OCI-LY7 (cell line): ENCODE results near the gene ITGA3. TPM values are rescaled to one million over a fixed set of nuclear protein-coding genes. Genes with fewer than 3 reads are reported as not detected.

Experiments
- BruUV-seq: library from RNA; stranded (reverse); fragments of 400-500 nt; replicated peaks from 2 replicates; lab custom pipeline; 2021; lab: Mats Ljungman, UMichigan
- CTCF ChIA-PET: fragments of 300-600 bp; sonication (Branson Sonifier 250); formaldehyde crosslinking; loops from one replicate; lab custom pipeline; 2022; ENCODE audit warnings: antibody characterized with exemption; ENCODE audit not compliant: unreplicated experiment; lab: Charles Lee
- POLR2A ChIA-PET: fragments of 300-600 bp; sonication (Branson Sonifier 250); formaldehyde crosslinking; loops from one replicate; lab custom pipeline; 2022; ENCODE audit warnings: antibody characterized with exemption; lab: Charles Lee
- DNase-seq: peaks from one replicate; pipeline ENCODE4 v3.0.0-alpha.2; 2015; ENCODE audit warnings: low spot score
- H2AFZ ChIP-seq: fragments of 200-600 bp; sonication (generic), shearing (Covaris generic); 2 replicates; pipeline ENCODE4 v1.6.1; 2014; ENCODE audit warnings: mild to moderate bottlenecking, antibody characterized with exemption, low read length, moderate library complexity
- H3K27ac ChIP-seq: fragments of 200-600 bp; sonication (generic); 2 replicates; pipeline ENCODE4 v1.5.1; 2014; ENCODE audit warnings: mixed run types, low read depth, mild to moderate bottlenecking, moderate library complexity, low read length, inconsistent platforms; ENCODE audit not compliant: poor library complexity, severe bottlenecking
- H3K36me3 ChIP-seq: fragments of 200-600 bp; sonication (generic); 2 replicates; pipeline ENCODE4 v1.6.1; 2014; ENCODE audit warnings: mild to moderate bottlenecking, antibody characterized with exemption, low read length, moderate library complexity, mixed read lengths; ENCODE audit not compliant: insufficient read depth
- H3K4me1 ChIP-seq: fragments of 200-600 bp; sonication (generic); 2 replicates; pipeline ENCODE4 v1.5.1; 2014; ENCODE audit warnings: mild to moderate bottlenecking, low read length; ENCODE audit not compliant: insufficient read depth, poor library complexity, severe bottlenecking
- H3K4me2 ChIP-seq: fragments of 200-600 bp; sonication (generic); 2 replicates; pipeline ENCODE4 v1.6.1; 2014; ENCODE audit warnings: mild to moderate bottlenecking, low read length
- H3K4me3 ChIP-seq: fragments of 200-600 bp; sonication (generic); 2 replicates; pipeline ENCODE4 v1.5.1; 2014; ENCODE audit warnings: mild to moderate bottlenecking, low read depth, low read length; ENCODE audit not compliant: poor library complexity, severe bottlenecking
- H3K79me2 ChIP-seq: fragments of 200-600 bp; sonication (generic); 2 replicates; pipeline ENCODE4 v1.6.1; 2016; ENCODE audit warnings: low read depth, mild to moderate bottlenecking, low read length, moderate library complexity, mixed read lengths; ENCODE audit not compliant: insufficient read depth
- H3K9me2 ChIP-seq: fragments of 200-600 bp; sonication (generic); 2 replicates; pipeline ENCODE4 v1.6.1; 2016; ENCODE audit warnings: mild to moderate bottlenecking, low read length, mixed read lengths; ENCODE audit not compliant: insufficient read depth
- H3K9me3 ChIP-seq: fragments of 200-600 bp; sonication (generic); 2 replicates; pipeline ENCODE4 v1.6.1; 2014; ENCODE audit warnings: mild to moderate bottlenecking, mixed run types, low read length, mixed read lengths
- H4K20me1 ChIP-seq: fragments of 200-600 bp; sonication (generic); 2 replicates; pipeline ENCODE4 v1.6.1; 2014; ENCODE audit warnings: mild to moderate bottlenecking, antibody characterized with exemption, low read length, moderate library complexity, mixed read lengths; ENCODE audit not compliant: insufficient read depth
- EZH2phosphoT487 ChIP-seq: fragments of 200-600 bp; sonication (generic); IDR thresholded peaks from 2 replicates; pipeline ENCODE4 v1.6.1; 2018; ENCODE audit warnings: low read depth, borderline replicate concordance, mild to moderate bottlenecking, mixed run types, antibody characterized with exemption, low read length, moderate library complexity, mixed read lengths
- intact Hi-C: fragments of 100-400 bp; cut with micrococcal nuclease; formaldehyde crosslinking; loops from one replicate; pipeline ENCODE4 v1.10.0; 2022; ENCODE audit not compliant: unreplicated experiment
- total RNA-seq, 2 experiments: library from RNA; depleted of rRNA in 1 of 2; stranded (reverse); fragments of >200 nt in 1 of 2; shearing (Covaris generic) in 1 of 2; gene quantifications; 2 replicates each; pipeline ENCODE4 v1.2.3, GENCODE V29; 2014 to 2022
- TF ChIP-seq, protein P1 (sequence below): fragments of 200-600 bp; sonication (generic); conservative IDR thresholded peaks from 2 replicates; pipeline ENCODE4 v1.5.1; 2014; ENCODE audit warnings: mild to moderate bottlenecking, antibody characterized with exemption, low read length, moderate library complexity, mixed read lengths

Gene ITGA3
- total RNA-seq, 2 experiments from 2014 or later = 15.2 to 30.7 TPM

DNA sequence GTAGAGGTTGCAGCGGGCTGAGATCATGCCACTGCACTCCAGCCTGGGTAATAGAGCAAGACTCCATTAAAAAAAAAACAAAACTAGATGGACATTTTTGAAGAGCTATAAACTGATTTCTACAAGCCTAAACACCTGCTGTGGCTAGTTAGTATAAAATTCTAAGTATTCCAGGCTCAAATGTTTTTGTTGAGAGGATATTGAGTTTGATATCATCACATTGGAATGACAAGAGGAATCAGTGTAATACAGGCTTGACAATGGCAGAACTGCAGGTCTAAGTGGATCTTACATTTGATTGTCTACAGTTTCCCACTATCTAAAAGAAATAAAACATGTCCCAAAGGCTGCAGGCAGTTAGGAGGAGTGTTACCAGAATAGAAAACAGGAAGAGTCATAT is 37.0 kb upstream of the ITGA3 start:
- BruUV-seq = no TSS peak
- TF ChIP-seq, protein P1, sequence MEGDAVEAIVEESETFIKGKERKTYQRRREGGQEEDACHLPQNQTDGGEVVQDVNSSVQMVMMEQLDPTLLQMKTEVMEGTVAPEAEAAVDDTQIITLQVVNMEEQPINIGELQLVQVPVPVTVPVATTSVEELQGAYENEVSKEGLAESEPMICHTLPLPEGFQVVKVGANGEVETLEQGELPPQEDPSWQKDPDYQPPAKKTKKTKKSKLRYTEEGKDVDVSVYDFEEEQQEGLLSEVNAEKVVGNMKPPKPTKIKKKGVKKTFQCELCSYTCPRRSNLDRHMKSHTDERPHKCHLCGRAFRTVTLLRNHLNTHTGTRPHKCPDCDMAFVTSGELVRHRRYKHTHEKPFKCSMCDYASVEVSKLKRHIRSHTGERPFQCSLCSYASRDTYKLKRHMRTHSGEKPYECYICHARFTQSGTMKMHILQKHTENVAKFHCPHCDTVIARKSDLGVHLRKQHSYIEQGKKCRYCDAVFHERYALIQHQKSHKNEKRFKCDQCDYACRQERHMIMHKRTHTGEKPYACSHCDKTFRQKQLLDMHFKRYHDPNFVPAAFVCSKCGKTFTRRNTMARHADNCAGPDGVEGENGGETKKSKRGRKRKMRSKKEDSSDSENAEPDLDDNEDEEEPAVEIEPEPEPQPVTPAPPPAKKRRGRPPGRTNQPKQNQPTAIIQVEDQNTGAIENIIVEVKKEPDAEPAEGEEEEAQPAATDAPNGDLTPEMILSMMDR = no peak
- TF ChIP-seq EZH2phosphoT487 = no peak
- ChIA-PET POLR2A (interaction anchor here (0.7 kb wide), 1 partner anchor 75 kb away, joined by 3 read pairs; no protein-coding TSS in a partner anchor), CTCF (no interaction called here)
- Histone ChIP-seq H4K20me1 (no peaks in the 10 kb centered on the region), H3K9me3 (peaks cover 5% of the 10 kb centered on the region), H3K27ac (no peak overlapping the region), H3K79me2 (no peaks in the 10 kb centered on the region), H2AFZ (no peak overlapping the region), H3K4me3 (no peak overlapping the region), H3K9me2 (no peaks in the 10 kb centered on the region), H3K4me2 (no peak overlapping the region), H3K36me3 (no peaks in the 10 kb centered on the region), H3K4me1 (no peaks in the 10 kb centered on the region)
- intact Hi-C loops = no loop called here
- no peak for DNase-seq

DNA sequence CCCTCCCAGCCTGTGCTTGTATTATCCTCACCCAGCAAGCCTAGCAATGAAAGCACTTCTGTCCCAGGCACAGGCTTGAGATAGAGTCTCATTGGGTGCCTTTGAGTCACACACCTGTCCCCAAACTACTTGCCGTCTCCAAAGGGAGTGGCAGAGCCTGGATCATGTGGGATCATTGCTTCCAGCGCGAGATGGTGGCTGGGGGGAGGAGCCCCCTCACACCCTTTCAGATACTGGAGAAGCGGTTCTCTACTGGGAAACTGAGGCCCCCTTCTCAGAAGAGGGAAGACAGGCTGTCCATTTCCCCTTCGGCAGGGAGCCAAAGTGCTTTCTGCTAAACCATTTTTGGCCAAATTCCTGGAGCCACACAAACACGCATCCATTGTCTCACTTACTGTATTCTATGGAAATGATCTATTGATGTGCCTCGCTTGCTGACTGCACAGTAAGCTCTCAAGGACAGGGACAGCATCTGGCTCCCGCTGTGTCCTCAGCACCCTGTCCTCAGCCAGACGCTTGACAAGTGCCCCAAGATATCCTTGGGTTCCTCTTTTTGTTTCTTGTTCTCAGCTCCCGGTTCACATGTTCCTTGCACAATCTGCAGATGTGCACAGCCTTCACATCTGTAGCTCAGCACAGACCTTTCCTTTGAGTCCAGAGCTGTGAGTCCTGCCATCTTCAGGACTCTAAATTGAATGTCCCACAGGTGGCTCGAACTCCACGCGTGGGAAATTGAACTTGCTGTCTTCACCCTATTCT is 34.9 kb upstream of the ITGA3 start:
- intact Hi-C loops = no loop called here
- Histone ChIP-seq H3K36me3 (no peaks in the 10 kb centered on the region), H3K4me3 (no peak overlapping the region), H3K4me2 (no peak overlapping the region), H3K9me2 (no peaks in the 10 kb centered on the region), H3K9me3 (peaks cover 15% of the 10 kb centered on the region), H2AFZ (no peak overlapping the region), H3K79me2 (no peaks in the 10 kb centered on the region), H4K20me1 (no peaks in the 10 kb centered on the region), H3K27ac (no peak overlapping the region), H3K4me1 (no peaks in the 10 kb centered on the region)
- TF ChIP-seq, protein P1 = no peak
- no peak for TF ChIP-seq EZH2phosphoT487
- ChIA-PET POLR2A (interaction anchor here (0.6 kb wide), 1 partner anchor 130 kb away, joined by 6 read pairs; the partner anchor contains the start of gene PPP1R9B), CTCF (no interaction called here)
- DNase-seq = no peak
- no TSS peak for BruUV-seq

DNA sequence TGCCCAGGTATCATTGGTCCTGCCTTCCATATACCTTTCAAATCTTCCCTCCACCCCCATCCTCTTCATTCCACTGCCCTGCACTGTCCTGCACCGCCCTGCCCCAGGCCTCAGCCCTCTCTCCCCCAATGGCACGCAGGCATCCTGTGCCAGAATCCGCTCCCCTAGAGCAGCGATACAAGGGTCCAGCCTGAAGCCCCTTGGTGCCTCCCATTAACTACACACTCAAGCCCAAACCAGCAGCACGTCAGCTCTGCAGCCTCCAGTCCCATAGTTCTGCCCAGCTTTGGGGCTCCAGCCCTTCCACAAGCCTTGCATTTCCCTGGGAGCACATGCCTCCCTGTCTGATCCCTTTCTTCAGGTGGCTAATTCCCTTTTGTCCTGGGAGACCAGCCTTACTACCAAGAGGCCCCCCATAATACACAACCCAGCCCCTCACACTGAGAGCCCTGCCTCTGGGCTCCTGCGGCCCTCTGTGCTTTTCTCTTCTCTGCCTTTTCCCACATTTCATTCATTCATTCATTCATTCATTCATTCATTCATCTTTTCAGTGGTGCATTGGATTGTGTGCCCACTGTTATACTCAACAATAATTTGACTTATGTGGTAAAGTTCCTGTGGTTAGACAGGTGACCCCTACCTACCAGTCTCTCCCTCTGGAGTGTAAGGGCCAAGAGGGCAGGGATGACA is 34.1 kb upstream of the ITGA3 start:
- Histone ChIP-seq H3K4me1 (no peaks in the 10 kb centered on the region), H3K9me2 (no peaks in the 10 kb centered on the region), H4K20me1 (no peaks in the 10 kb centered on the region), H3K4me3 (no peak overlapping the region), H3K79me2 (no peaks in the 10 kb centered on the region), H3K9me3 (peaks cover 15% of the 10 kb centered on the region), H3K27ac (no peak overlapping the region), H3K4me2 (no peak overlapping the region), H2AFZ (no peak overlapping the region), H3K36me3 (no peaks in the 10 kb centered on the region)
- POLR2A ChIA-PET = interaction anchor here (0.6 kb wide), 1 partner anchor 129 kb away, joined by 6 read pairs; the partner anchor contains the start of gene PPP1R9B
- TF ChIP-seq EZH2phosphoT487 = no peak
- intact Hi-C loops = no loop called here
- CTCF ChIA-PET = no interaction called here
- no TSS peak for BruUV-seq
- DNase-seq = no peak
